Esophagus (tissue), 2 donors: Measurements from ENCODE around the gene ASAH2. TPM values are rescaled to one million over a fixed set of nuclear protein-coding genes. Genes with fewer than 3 reads are reported as not detected.

Source experiments
- H3K27ac ChIP-seq, 2 donors: one replicate each; pipeline ENCODE4 v1.5.1; 2013; ENCODE audit warnings: low read depth in 2 of 2, mild to moderate bottlenecking in 2 of 2, inconsistent platforms in 1 of 2, low read length in 1 of 2, moderate library complexity in 1 of 2
- H3K27me3 ChIP-seq, 2 donors: one replicate each; pipeline ENCODE4 v1.6.1; 2013; ENCODE audit warnings: low read length in 2 of 2, control low read depth in 1 of 2, mild to moderate bottlenecking in 1 of 2; ENCODE audit not compliant: insufficient read depth in 2 of 2, control insufficient read depth in 1 of 2
- H3K36me3 ChIP-seq, 2 donors: one replicate each; pipeline ENCODE4 v1.6.1; 2013; ENCODE audit warnings: low read length in 1 of 2; ENCODE audit not compliant: control insufficient read depth in 2 of 2, insufficient read depth in 2 of 2
- H3K4me1 ChIP-seq, 2 donors: one replicate each; pipeline ENCODE4 v1.6.1; 2013; ENCODE audit warnings: low read length in 1 of 2; ENCODE audit not compliant: control insufficient read depth in 2 of 2, insufficient read depth in 2 of 2
- H3K4me3 ChIP-seq, 2 donors: one replicate each; pipeline ENCODE4 v1.5.1; 2013; ENCODE audit warnings: low read length in 2 of 2, mild to moderate bottlenecking in 2 of 2, low read depth in 1 of 2, moderate library complexity in 1 of 2
- H3K9me3 ChIP-seq, 2 donors: one replicate each; pipeline ENCODE4 v1.6.1; 2013; ENCODE audit warnings: mild to moderate bottlenecking in 2 of 2, low read depth in 1 of 2, low read length in 1 of 2, moderate library complexity in 1 of 2; ENCODE audit not compliant: control insufficient read depth in 2 of 2, insufficient read depth in 1 of 2
- WGBS, 2 donors: extraction: QIAGEN DNeasy Blood & Tissue Kit; methylation state at CpG; one replicate each; pipeline ENCODE4 v1.1.7; 2013; 5-methylcytosine and 5-hydroxymethylcytosine counted together
- polyA plus RNA-seq, 2 donors: library from polyadenylated mRNA; stranded (reverse); fragments of 200-250 nt; gene quantifications; one replicate each; pipeline ENCODE4 v1.2.3, GENCODE V29; 2013
- donor health status: healthy with polysubstance abuse.
- donor health status: Bipolar disorder and iron deficiency.

Gene ASAH2
- polyA plus RNA-seq, 2 donors, result 0.18 to 0.20 TPM

GRCh38 chr10:50231515-50232260 is 19.6 kb downstream of the ASAH2 start:
- H3K4me3 ChIP-seq, result no peak overlapping the region
- no peaks in the 10 kb centered on the region for H3K36me3 ChIP-seq
- H3K4me1 ChIP-seq, result no peaks in the 10 kb centered on the region
- no peaks in the 10 kb centered on the region for H3K9me3 ChIP-seq
- H3K27ac ChIP-seq, result no peak overlapping the region
- H3K27me3 ChIP-seq, result no peaks in the 10 kb centered on the region

GRCh38 chr10:50229460-50229859 is 21.9 kb downstream of the ASAH2 start:
- 86% methylated on average over 1 of the region's 1 CpG for WGBS, 2 donors

GRCh38 chr10:50228672-50229071 is 22.6 kb downstream of the ASAH2 start:
- H3K9me3 ChIP-seq, result no peaks in the 10 kb centered on the region
- no peaks in the 10 kb centered on the region for H3K27me3 ChIP-seq
- no peaks in the 10 kb centered on the region for H3K4me1 ChIP-seq
- 66 to 85% methylated on average over 4 of the region's 4 CpGs for WGBS, 2 donors
- no peak overlapping the region for H3K27ac ChIP-seq
- no peak overlapping the region for H3K4me3 ChIP-seq
- no peaks in the 10 kb centered on the region for H3K36me3 ChIP-seq

More at GRCh38 chr10:50229460-50229859, 21.9 kb downstream of the ASAH2 start:
- H3K4me1 ChIP-seq, result no peaks in the 10 kb centered on the region
- H3K9me3 ChIP-seq, result no peaks in the 10 kb centered on the region
- no peak overlapping the region for H3K4me3 ChIP-seq
- H3K27ac ChIP-seq, result no peak overlapping the region
- H3K36me3 ChIP-seq, result no peaks in the 10 kb centered on the region
- no peaks in the 10 kb centered on the region for H3K27me3 ChIP-seq

GRCh38 chr10:50226610-50227009 is 24.7 kb downstream of the ASAH2 start:
- Histone ChIP-seq H3K27me3 (no peaks in the 10 kb centered on the region), H3K9me3 (no peaks in the 10 kb centered on the region), H3K4me1 (no peaks in the 10 kb centered on the region), H3K27ac (no peak overlapping the region), H3K36me3 (no peaks in the 10 kb centered on the region), H3K4me3 (no peak overlapping the region)
- 41 to 60% methylated on average over 1 of the region's 1 CpG for WGBS, 2 donors

GRCh38 chr10:50224330-50224952 is 26.9 kb downstream of the ASAH2 start:
- Histone ChIP-seq H3K9me3 (no peaks in the 10 kb centered on the region), H3K36me3 (no peaks in the 10 kb centered on the region), H3K27ac (no peak overlapping the region), H3K27me3 (no peaks in the 10 kb centered on the region), H3K4me1 (no peaks in the 10 kb centered on the region), H3K4me3 (no peak overlapping the region)
- WGBS, 2 donors, result 24 to 34% methylated on average over 6 of the region's 6 CpGs

GRCh38 chr10:50222199-50222598 is 29.1 kb downstream of the ASAH2 start:
- Histone ChIP-seq H3K27me3 (no peaks in the 10 kb centered on the region), H3K27ac (no peak overlapping the region), H3K4me3 (no peak overlapping the region), H3K36me3 (no peaks in the 10 kb centered on the region), H3K4me1 (no peaks in the 10 kb centered on the region), H3K9me3 (no peaks in the 10 kb centered on the region)
- 93 to 95% methylated on average over 2 of the region's 2 CpGs for WGBS, 2 donors

GRCh38 chr10:50221470-50221869 is 29.8 kb downstream of the ASAH2 start:
- no peak overlapping the region for H3K27ac ChIP-seq
- no peaks in the 10 kb centered on the region for H3K27me3 ChIP-seq
- no peaks in the 10 kb centered on the region for H3K4me1 ChIP-seq
- WGBS, 2 donors, result 87 to 89% methylated on average over 1 of the region's 1 CpG
- no peak overlapping the region for H3K4me3 ChIP-seq
- no peaks in the 10 kb centered on the region for H3K9me3 ChIP-seq
- no peaks in the 10 kb centered on the region for H3K36me3 ChIP-seq

GRCh38 chr10:50219646-50220045 is 31.7 kb downstream of the ASAH2 start:
- Histone ChIP-seq H3K27me3 (no peaks in the 10 kb centered on the region), H3K9me3 (no peaks in the 10 kb centered on the region), H3K4me3 (no peak overlapping the region), H3K36me3 (no peaks in the 10 kb centered on the region), H3K4me1 (no peaks in the 10 kb centered on the region), H3K27ac (no peak overlapping the region)
- WGBS, 2 donors, result 90 to 92% methylated on average over 2 of the region's 2 CpGs

GRCh38 chr10:50219200-50219599 is 32.1 kb downstream of the ASAH2 start:
- WGBS, 2 donors, result 83% methylated on average over 2 of the region's 2 CpGs
- no peak overlapping the region for H3K27ac ChIP-seq
- H3K27me3 ChIP-seq, result no peaks in the 10 kb centered on the region

GRCh38 chr10:50216894-50217293 is 34.4 kb downstream of the ASAH2 start:
- H3K4me1 ChIP-seq, result no peaks in the 10 kb centered on the region
- no peaks in the 10 kb centered on the region for H3K27me3 ChIP-seq
- H3K4me3 ChIP-seq, result no peak overlapping the region
- H3K9me3 ChIP-seq, result no peaks in the 10 kb centered on the region
- no peak overlapping the region for H3K27ac ChIP-seq
- 78 to 79% methylated on average over 1 to 3 of the region's 3 CpGs for WGBS, 2 donors
- no peaks in the 10 kb centered on the region for H3K36me3 ChIP-seq

More at GRCh38 chr10:50219200-50219599, 32.1 kb downstream of the ASAH2 start:
- no peak overlapping the region for H3K4me3 ChIP-seq
- H3K36me3 ChIP-seq, result no peaks in the 10 kb centered on the region
- H3K9me3 ChIP-seq, result no peaks in the 10 kb centered on the region
- no peaks in the 10 kb centered on the region for H3K4me1 ChIP-seq
